ENCODE results near the gene MRPL1.
"Not testable (repeated sequence)": the region's sequence is repeated elsewhere in the genome, so short reads cannot be mapped to it uniquely, and the experiment has no call there.

The MRPL1 gene

GRCh38 chr4:77911091-77911490 lies 48.5 kb downstream of the MRPL1 start:
- DNase-seq = no peak
- intact Hi-C loops (cut with DNase I) = no loop called here

- DNase-seq = no peak
- intact Hi-C loops (cut with DNase I) = no loop called here
Measured at GRCh38 chr4:77911842-77912450, 49.3 kb downstream of the MRPL1 start.

GRCh38 chr4:77913348-77913747 lies 50.7 kb downstream of the MRPL1 start:
- intact Hi-C loops (cut with DNase I) = no loop called here
- DNase-seq = no peak

GRCh38 chr4:77917075-77917474 lies 54.4 kb downstream of the MRPL1 start:
- DNase-seq = no peak
- intact Hi-C loops (cut with DNase I) = no loop called here

- DNase-seq = no peak
Measured at GRCh38 chr4:77917601-77918000, 55.0 kb downstream of the MRPL1 start.

GRCh38 chr4:77920371-77920770 lies 57.7 kb downstream of the MRPL1 start:
- intact Hi-C loops (cut with DNase I) = no loop called here
- DNase-seq = no peak

More at GRCh38 chr4:77917601-77918000, 55.0 kb downstream of the MRPL1 start:
- intact Hi-C loops (cut with DNase I) = no loop called here

- intact Hi-C loops (cut with DNase I) = no loop called here
- no peak for DNase-seq
Measured at GRCh38 chr4:77921701-77922100, 59.1 kb downstream of the MRPL1 start.

GRCh38 chr4:77922158-77923094 lies 59.8 kb downstream of the MRPL1 start:
- DNase-seq = no peak
- intact Hi-C loops (cut with DNase I) = no loop called here

GRCh38 chr4:77927991-77928925 lies 65.6 kb downstream of the MRPL1 start:
- intact Hi-C loops (cut with DNase I) = no loop called here
- no peak for DNase-seq

GRCh38 chr4:77930154-77930639 lies 67.6 kb downstream of the MRPL1 start:
- no peak for DNase-seq
- intact Hi-C loops (cut with DNase I) = no loop called here

GRCh38 chr4:77930876-77931275 lies 68.2 kb downstream of the MRPL1 start:
- no peak for DNase-seq
- intact Hi-C loops (cut with DNase I) = no loop called here

GRCh38 chr4:77931452-77932135 lies 69.0 kb downstream of the MRPL1 start:
- intact Hi-C loops (cut with DNase I) = no loop called here
- DNase-seq = no peak

GRCh38 chr4:77938560-77938959 lies 75.9 kb downstream of the MRPL1 start:
- DNase-seq = no peak
- intact Hi-C loops (cut with DNase I) = no loop called here

GRCh38 chr4:77945929-77946328 lies 83.3 kb downstream of the MRPL1 start:
- intact Hi-C loops (cut with DNase I); DNase-seq: not testable (repeated sequence)

GRCh38 chr4:77950203-77950602 lies 87.6 kb downstream of the MRPL1 start:
- no peak for DNase-seq
- intact Hi-C loops (cut with DNase I) = no loop called here

- DNase-seq = no peak
- intact Hi-C loops (cut with DNase I) = no loop called here
Measured at GRCh38 chr4:77952457-77952856, 89.8 kb downstream of the MRPL1 start.

- no peak for DNase-seq
- intact Hi-C loops (cut with DNase I) = loop anchor here (5.0 kb wide), 1 partner anchor 563 kb away; no protein-coding TSS in a partner anchor
Measured at GRCh38 chr4:77954690-77955089, 92.1 kb downstream of the MRPL1 start.

- intact Hi-C loops (cut with DNase I) = loop anchor here (5.0 kb wide), 1 partner anchor 560 kb away; no protein-coding TSS in a partner anchor
Measured at GRCh38 chr4:77956917-77957316, 94.3 kb downstream of the MRPL1 start.

GRCh38 chr4:77958897-77959296 lies 96.3 kb downstream of the MRPL1 start:
- DNase-seq = no peak
- intact Hi-C loops (cut with DNase I) = loop anchor here (5.0 kb wide), 1 partner anchor 558 kb away; no protein-coding TSS in a partner anchor

More at GRCh38 chr4:77956917-77957316, 94.3 kb downstream of the MRPL1 start:
- no peak for DNase-seq

Measured in posterior cingulate gyrus (tissue), 11 donors.